ENCODE measurements around the gene BBS2. TPM values are rescaled to one million over a fixed set of nuclear protein-coding genes. Genes with fewer than 3 reads are reported as not detected.

Gene BBS2
- total and polyA plus RNA-seq, 2 of the 4 experiments (the other 2 are of a cell fraction): 18.6 to 32.3 TPM

DNA sequence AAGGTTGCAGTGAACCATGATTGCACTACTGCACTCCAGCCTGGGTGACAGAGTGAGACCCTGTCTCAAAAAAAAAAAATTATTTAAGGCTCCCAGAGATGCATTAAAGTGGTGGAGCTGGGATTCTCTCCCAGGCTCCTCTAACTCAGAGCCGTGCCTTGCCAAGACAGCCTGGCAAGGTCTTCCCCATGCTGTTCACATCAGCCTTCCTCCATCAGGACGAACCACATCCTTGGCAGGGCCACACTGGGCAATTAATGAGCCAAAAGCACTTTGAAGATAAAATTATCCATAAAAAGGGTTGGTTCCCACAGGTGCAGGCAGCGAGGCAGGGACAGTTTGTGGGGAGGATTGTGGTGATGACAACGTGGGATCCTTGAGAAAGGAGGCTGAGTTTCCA is 19.8 kb upstream of the BBS2 start:
- Histone ChIP-seq H4K20me1 (ENCODE audit: insufficient read depth, low read length) (no peaks in the 10 kb centered on the region), H3K36me3 (ENCODE audit: control insufficient read depth, insufficient read depth, low read length) (no peaks in the 10 kb centered on the region), H3K4ac (ENCODE audit: low read depth, low read length) (no peak overlapping the region), H2AK5ac (ENCODE audit: low read depth, low read length) (no peak overlapping the region), H2BK120ac (ENCODE audit: low read depth, low read length) (no peak overlapping the region), H2AFZ (replicated peaks; ENCODE audit: low read length, poor library complexity) (no peak overlapping the region), H3K23ac (ENCODE audit: low read depth, low read length) (no peak overlapping the region), H2BK20ac (ENCODE audit: low read depth, low read length) (no peak overlapping the region), H2BK15ac (ENCODE audit: low read depth, low read length) (no peak overlapping the region), H3K4me3 (ENCODE audit: insufficient read depth, low read depth, low read length) (no peak overlapping the region), H3K4me1 (ENCODE audit: control insufficient read depth, insufficient read depth, low read length) (no peaks in the 10 kb centered on the region; the same call in 1 of the 2 replicates), H3K9me1 (ENCODE audit: insufficient read depth, low read length) (0 out of 2 replicates have a peak, but pooled peaks cover 3% of the 10 kb centered on the region), H3K14ac (replicated peaks; ENCODE audit: low read depth, low read length) (no peak overlapping the region), H4K5ac (ENCODE audit: low read depth, low read length) (no peak overlapping the region), H3K27ac (ENCODE audit: insufficient read depth, low read length) (no peak overlapping the region), H2BK5ac (ENCODE audit: low read depth, low read length, poor library complexity, severe bottlenecking) (no peak overlapping the region), H3K9me3 (ENCODE audit: control insufficient read depth, insufficient read depth, low read length) (no peaks in the 10 kb centered on the region), H3K27me3 (ENCODE audit: control insufficient read depth, insufficient read depth, low read length) (peaks cover 10% of the 10 kb centered on the region; the same call in 1 of the 2 replicates), H3K18ac (ENCODE audit: low read depth, low read length) (no peak overlapping the region), H3K9ac (ENCODE audit: low read depth, low read length) (no peak overlapping the region), H3K4me2 (ENCODE audit: low read depth, low read length) (no peak overlapping the region), H3K79me1 (ENCODE audit: low read depth in 1 of 2, low read length in 2 of 2) (no peaks in the 10 kb centered on the region), H4K91ac (ENCODE audit: insufficient read depth, low read depth, low read length) (no peak overlapping the region), H4K8ac (ENCODE audit: low read depth in 2 of 2, low read length in 2 of 2) (no peak overlapping the region), H3K56ac (ENCODE audit: extremely low read depth, insufficient read depth, low read length) (no peak overlapping the region), H2AK9ac (replicated peaks; ENCODE audit: low read depth, low read length, poor library complexity) (no peak overlapping the region)
- CTCF ChIA-PET: no interaction called here
- in situ Hi-C loops (cut with MboI; ENCODE audit: low sequenced_read_pairs): loop anchor here (10.0 kb wide), 1 partner anchor 55 kb away; no protein-coding TSS in a partner anchor
- intact Hi-C loops (cut with micrococcal nuclease): no loop called here
- TF ChIP-seq, protein P1, sequence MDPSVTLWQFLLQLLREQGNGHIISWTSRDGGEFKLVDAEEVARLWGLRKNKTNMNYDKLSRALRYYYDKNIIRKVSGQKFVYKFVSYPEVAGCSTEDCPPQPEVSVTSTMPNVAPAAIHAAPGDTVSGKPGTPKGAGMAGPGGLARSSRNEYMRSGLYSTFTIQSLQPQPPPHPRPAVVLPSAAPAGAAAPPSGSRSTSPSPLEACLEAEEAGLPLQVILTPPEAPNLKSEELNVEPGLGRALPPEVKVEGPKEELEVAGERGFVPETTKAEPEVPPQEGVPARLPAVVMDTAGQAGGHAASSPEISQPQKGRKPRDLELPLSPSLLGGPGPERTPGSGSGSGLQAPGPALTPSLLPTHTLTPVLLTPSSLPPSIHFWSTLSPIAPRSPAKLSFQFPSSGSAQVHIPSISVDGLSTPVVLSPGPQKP (IDR thresholded peaks at IDR 0.05; ENCODE audit: borderline replicate concordance, low read depth, low read length): no peak
- TF ChIP-seq SMC3 (IDR thresholded peaks at IDR 0.05; ENCODE audit: low read depth, low read length): no peak
- TF ChIP-seq MAFK (IDR thresholded peaks at IDR 0.05; ENCODE audit: low read depth, low read length): no peak
- no peak for TF ChIP-seq NFE2L2 (IDR thresholded peaks at IDR 0.05; ENCODE audit: low read depth, low read length)
- no peak for TF ChIP-seq MAZ (IDR thresholded peaks at IDR 0.05; ENCODE audit: borderline replicate concordance, low read depth, low read length)
- TF ChIP-seq, protein P2, sequence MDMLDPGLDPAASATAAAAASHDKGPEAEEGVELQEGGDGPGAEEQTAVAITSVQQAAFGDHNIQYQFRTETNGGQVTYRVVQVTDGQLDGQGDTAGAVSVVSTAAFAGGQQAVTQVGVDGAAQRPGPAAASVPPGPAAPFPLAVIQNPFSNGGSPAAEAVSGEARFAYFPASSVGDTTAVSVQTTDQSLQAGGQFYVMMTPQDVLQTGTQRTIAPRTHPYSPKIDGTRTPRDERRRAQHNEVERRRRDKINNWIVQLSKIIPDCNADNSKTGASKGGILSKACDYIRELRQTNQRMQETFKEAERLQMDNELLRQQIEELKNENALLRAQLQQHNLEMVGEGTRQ (IDR thresholded peaks at IDR 0.05; ENCODE audit: low read depth, low read length): no peak
- no peak for TF ChIP-seq BHLHE40 (IDR thresholded peaks at IDR 0.05; ENCODE audit: low read depth, low read length)
- ATAC-seq (ENCODE audit: low read depth): no peak
- dilution Hi-C loops (cut with HindIII; ENCODE audit: low sequenced_read_pairs, unreplicated experiment): no loop called here
- DNase-seq: no peak
- POLR2A ChIA-PET (ENCODE audit: unreplicated experiment): no interaction called here
- no CpG with 5 or more reads among the region's 4 CpGs for WGBS, 2 experiments (ENCODE audit: extremely low coverage in 2 of 2, insufficient read length in 1 of 2)
- BruUV-seq (replicated peaks): no TSS peak
